ENCODE measurements around the gene SSRP1.

SSRP1 gene

GRCh38 chr11:57309106-57310059 is 26.3 kb downstream of the SSRP1 start:
- TF ChIP-seq ZNF830 (tag by site-specific recombination; IDR thresholded peaks at IDR 0.05; ENCODE audit: low read depth) (no peak), KLF8 (tag by site-specific recombination; IDR thresholded peaks at IDR 0.05) (no peak), ZNF513 (tag by site-specific recombination; IDR thresholded peaks at IDR 0.05) (no peak), ZBTB17 (tag by site-specific recombination; IDR thresholded peaks at IDR 0.05) (no peak), BCL6B (tag by site-specific recombination; IDR thresholded peaks at IDR 0.05) (no peak), REST (tag by site-specific recombination; IDR thresholded peaks at IDR 0.05) (no peak), INSM2 (tag by site-specific recombination; IDR thresholded peaks at IDR 0.05) (no peak), ZNF488 (tag by site-specific recombination; IDR thresholded peaks at IDR 0.05) (no peak), ZNF148 (tag by site-specific recombination; IDR thresholded peaks at IDR 0.05; ENCODE audit: borderline replicate concordance) (no peak), ZBTB7A (tag by site-specific recombination; IDR thresholded peaks at IDR 0.05; ENCODE audit: low read depth) (no peak), WT1 (tag by site-specific recombination; IDR thresholded peaks at IDR 0.05) (no peak), ZNF521 (tag by site-specific recombination; IDR thresholded peaks at IDR 0.05) (no peak), ZNF639 (tag by site-specific recombination; IDR thresholded peaks at IDR 0.05) (no peak), ZNF473 (tag by site-specific recombination; IDR thresholded peaks at IDR 0.05) (no peak), ZNF248 (tag by site-specific recombination; IDR thresholded peaks at IDR 0.05) (no peak), ZNF670 (tag by site-specific recombination; IDR thresholded peaks at IDR 0.05; ENCODE audit: low read depth) (no peak), ZFP3 (tag by site-specific recombination; IDR thresholded peaks at IDR 0.05; ENCODE audit: low read depth) (no peak)
- CTCF ChIA-PET = interaction anchor here (0.6 to 1.0 kb wide), 3 partner anchors 31 to 161 kb away, joined by 3 to 6 read pairs (median 3); no protein-coding TSS in a partner anchor

More at GRCh38 chr11:57309106-57310059, 26.3 kb downstream of the SSRP1 start:
- POLR2A ChIA-PET = interaction anchor here (2.7 kb wide), 1 partner anchor 16 kb away, joined by 8 read pairs; the partner anchor contains the start of gene TNKS1BP1
- Histone ChIP-seq H3K4me3 (ENCODE audit: low read depth, low read length) (no peak overlapping the region), H3K4me1 (ENCODE audit: control insufficient read depth, insufficient read depth, low read length) (no peaks in the 10 kb centered on the region), H3K27ac (ENCODE audit: extremely low read depth, low read depth, low read length) (no peak overlapping the region), H3K36me3 (ENCODE audit: control insufficient read depth in 2 of 2, insufficient read depth in 1 of 2, low read length in 2 of 2) (peaks cover 0 to 57% of the 10 kb centered on the region in 2 experiments; a peak in 1 of 3 replicates), H3K9me3 (ENCODE audit: control insufficient read depth, insufficient read depth, low read depth, low read length) (no peaks in the 10 kb centered on the region)

All from HEK293 (cell line).